GM18507 (cell line): ENCODE data around the gene OCA2.
A peak's percentile ranks its signal among the peaks of the same experiment; 100 is the strongest.

Source experiments
- DNase-seq: peaks from one replicate; pipeline ENCODE4 v3.0.0; 2011; ENCODE audit warnings: low read depth; ENCODE audit not compliant: insufficient read length; ENCODE audit errors: extremely low spot score
- FAIRE-seq: peaks from 2 replicates; lab custom pipeline; 2011; peaks lifted over from hg19 to GRCh38; lab: Jason Lieb, UNC

The OCA2 gene

GRCh38 chr15:28086175-28086703, 12.9 kb downstream of the OCA2 start:
- DNase-seq = no peak

GRCh38 chr15:28085489-28086174, 13.5 kb downstream of the OCA2 start:
- no peak for FAIRE-seq

More at GRCh38 chr15:28086175-28086703, 12.9 kb downstream of the OCA2 start:
- peak; percentile 77 for FAIRE-seq

GRCh38 chr15:28084547-28084946, 14.6 kb downstream of the OCA2 start:
- FAIRE-seq (no peak), DNase-seq (no peak)

More at GRCh38 chr15:28085489-28086174, 13.5 kb downstream of the OCA2 start:
- DNase-seq = no peak

DNA sequence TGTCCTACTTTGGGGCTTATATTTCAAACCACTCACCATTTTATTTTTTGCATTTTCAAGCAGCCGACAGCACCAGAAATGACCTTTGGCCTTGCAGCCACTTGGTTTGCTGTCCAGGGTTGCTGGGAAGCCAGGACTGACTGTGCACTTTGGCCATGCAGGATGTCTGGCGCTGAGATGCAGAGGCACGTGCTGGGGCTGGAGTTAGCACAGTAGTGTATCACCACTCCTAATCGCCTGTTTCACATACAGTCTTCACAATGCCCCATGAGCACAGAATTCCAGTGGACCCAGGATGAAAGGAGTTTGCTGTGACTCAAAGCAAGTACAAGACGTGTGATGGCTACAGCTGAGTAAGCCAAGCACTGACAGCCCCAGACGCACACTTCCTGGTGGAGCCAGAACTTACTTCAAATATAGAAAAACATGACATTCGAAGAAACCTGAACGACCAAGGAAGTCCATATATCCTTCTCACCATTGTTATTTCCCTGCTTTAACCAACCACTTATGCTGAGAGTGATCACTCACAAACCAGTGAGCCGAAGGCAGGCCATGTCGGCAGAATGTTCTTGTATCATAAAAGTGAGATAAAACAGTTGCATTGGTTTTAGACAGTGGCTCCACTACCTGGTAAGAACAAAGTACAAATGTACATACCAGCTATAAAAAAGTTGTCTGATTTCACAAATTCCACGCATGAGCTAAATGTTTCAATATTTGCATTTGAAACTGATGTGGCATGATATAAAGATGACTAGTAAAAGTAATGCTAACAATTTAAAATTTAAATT, 16.0 kb downstream of the OCA2 start:
- FAIRE-seq (no peak), DNase-seq (no peak)

GRCh38 chr15:28081594-28081993, 17.5 kb downstream of the OCA2 start:
- DNase-seq (no peak), FAIRE-seq (no peak)

DNA sequence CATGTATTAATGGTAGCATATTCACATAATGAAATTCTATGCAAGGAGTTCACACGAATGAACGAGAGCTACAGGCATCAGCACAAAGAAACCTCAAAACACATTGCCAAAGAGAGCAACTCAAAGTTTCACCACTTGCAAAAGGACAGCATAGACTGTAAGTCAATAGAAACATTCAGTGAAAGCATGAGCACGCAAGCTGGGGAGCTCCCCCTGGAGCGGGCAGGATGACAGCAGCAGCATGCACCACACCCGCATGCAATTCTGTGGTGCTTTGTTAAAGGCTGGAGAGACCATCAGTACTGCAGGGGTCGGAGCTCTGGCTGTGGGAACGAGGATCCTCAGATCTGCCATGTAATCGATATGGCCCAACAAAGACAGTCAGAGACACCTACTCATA, 18.7 kb downstream of the OCA2 start:
- DNase-seq (no peak), FAIRE-seq (no peak)

DNA sequence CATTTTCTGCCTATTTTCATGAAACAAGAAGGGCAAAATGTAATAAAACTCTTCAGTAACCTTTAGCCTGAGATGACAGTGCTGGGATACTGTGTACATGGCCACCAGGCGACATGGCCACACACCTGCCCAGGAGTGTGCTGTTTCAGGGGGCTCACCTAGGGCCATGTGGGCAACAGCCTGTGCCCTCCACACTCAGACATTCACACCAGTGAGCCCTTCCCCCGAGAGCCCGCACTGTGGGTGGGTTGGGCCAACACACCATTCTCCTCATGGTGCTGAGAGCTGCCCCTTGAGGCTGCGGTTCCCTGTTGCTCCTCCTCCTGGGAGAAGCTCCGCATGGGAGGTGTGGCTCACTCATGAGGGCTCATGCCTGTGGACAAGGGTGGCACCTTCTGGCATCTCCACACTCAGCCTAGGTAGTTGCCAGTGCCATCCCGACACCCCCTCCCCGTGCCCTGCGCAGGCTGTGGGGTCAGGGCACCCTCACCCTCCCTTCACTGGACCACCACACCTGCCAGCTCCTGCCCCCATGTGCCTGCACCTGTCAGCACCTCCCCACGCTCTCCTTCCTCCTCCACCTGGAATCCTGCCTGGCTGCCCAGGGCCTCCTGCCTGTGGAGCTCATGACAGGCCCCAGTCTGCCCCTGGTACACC, 19.7 kb downstream of the OCA2 start:
- DNase-seq = no peak
- no peak for FAIRE-seq

DNA sequence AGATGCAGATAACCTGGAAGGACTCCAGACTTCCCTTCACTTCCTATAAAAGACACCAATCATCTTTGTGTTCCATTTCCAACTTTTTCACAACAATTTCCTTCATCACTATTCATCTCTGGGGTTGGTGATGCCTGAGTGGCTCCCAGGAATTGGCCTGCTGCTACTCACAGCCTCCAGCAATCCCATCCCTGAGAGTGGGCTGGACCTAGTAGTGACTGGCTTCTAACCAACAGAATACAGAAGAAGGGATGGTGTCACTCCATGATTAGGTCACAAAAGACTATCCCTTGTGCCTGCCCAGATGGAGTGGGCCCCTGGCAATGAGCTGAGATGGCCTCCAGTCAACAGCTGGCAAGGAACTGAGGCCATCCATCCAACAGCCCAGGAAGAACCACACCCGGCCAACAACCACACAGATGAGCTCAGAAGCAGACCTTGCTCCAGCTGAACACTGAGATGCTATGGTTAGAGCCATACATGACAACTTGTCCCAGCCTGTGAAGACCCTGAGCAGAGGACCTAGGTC, 20.9 kb downstream of the OCA2 start:
- DNase-seq (no peak), FAIRE-seq (no peak)

DNA sequence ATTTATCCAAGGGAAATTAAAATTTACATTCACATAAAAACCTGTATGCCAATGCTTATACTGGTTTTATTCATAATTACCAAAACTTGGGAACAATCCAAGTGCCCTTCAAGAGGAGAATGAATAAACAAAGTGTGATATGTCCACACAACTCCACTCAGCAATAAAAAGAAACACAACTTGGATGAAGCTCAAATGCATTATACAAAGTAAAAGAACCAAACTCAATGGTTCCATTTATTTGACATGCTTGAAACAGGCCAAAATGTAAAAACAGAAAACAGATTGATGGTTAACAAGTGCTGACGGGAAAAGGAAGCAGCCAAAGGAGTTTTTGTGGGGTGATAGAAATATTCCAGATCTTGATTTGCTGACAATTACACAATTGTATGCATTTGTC, 23.5 kb downstream of the OCA2 start:
- DNase-seq (no peak), FAIRE-seq (no peak)

DNA sequence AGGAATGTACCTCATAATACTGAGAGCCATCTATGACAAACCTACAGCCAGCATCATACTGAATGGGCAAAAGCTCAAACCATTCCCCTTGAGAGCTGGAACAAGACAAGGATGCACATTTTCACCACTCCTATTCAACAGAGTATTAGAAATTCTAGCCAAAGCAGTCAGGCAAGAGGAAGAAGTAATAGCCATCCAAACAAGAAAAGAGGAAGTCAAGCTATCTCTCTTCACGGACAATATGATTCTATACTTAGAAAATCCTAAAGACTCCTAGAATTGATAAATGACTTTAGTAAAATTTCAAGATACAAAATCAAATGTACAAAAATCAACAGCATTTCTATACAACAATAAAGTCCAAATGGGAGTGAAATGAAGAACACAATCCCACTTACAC, 30.2 kb downstream of the OCA2 start:
- no peak for FAIRE-seq
- no peak for DNase-seq

DNA sequence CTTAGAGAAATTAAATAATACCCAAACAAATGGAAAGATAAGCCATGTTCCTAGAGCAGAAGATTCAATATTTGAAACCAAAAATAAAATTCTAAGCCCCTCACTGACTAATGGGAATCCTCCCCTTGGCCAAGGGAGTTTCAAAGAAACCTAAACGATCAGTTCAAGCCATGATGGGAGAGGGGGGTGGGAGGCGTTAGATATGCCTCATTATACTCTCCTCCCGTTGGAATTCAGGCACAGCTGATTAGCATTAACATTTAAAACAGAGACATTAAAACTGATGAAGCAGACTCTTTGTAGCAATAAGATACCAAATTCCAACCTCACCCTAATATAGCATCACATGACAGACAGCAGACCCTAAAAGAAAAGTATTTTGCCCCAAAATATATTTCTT, 32.9 kb downstream of the OCA2 start:
- no peak for FAIRE-seq
- DNase-seq = no peak

DNA sequence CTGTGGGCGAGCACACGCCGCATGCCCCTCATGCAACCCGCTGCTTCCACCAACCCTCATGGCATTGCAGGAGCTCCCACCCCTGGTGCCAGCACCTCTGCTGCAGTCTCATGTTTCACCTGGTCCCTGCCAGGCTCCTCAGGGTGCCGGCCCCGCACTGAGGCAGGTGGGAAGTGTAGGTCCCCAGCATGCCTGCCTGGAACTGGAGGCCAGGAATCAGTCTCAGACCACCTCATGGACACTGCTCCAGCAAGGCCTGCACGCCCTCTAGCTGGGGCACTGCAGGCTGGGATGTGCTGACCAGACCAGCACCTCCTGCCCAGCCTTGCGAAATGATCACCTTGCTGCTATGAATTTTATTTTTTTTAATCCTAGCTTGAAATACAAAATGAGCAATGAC, 39.1 kb downstream of the OCA2 start:
- DNase-seq (no peak), FAIRE-seq (no peak)

- DNase-seq = no peak
- no peak for FAIRE-seq
Measured at GRCh38 chr15:28058082-28058481, 41.0 kb downstream of the OCA2 start.

GRCh38 chr15:28051955-28052633, 47.0 kb downstream of the OCA2 start:
- no peak for FAIRE-seq
- DNase-seq = no peak

DNA sequence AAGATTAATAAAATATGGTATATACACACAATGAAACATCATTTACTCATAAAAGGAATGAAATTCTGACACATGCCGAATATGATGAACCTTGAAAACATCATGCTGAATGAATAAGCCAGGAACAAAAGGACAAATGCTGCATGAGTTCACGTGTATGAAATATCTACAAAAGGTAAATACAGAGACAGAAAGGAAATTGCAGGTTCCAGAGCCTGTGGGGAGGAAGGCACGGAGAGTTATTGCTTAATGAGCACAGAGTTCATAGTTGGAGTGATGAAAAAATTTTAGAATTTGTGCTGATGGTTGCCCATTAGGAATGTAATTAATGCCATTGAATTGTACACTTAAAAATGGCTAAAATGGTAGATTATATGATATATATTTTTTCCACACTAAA, 49.5 kb downstream of the OCA2 start:
- no peak for DNase-seq
- FAIRE-seq = no peak

- FAIRE-seq (no peak), DNase-seq (no peak)
Measured at GRCh38 chr15:28047277-28047676, 51.8 kb downstream of the OCA2 start.

GRCh38 chr15:28044121-28044672, 54.9 kb downstream of the OCA2 start:
- DNase-seq (no peak), FAIRE-seq (no peak)

GRCh38 chr15:28043691-28044091, 55.4 kb downstream of the OCA2 start:
- FAIRE-seq = no peak

GRCh38 chr15:28037969-28038590, 61.0 kb downstream of the OCA2 start:
- FAIRE-seq (no peak), DNase-seq (no peak)

More at GRCh38 chr15:28043691-28044091, 55.4 kb downstream of the OCA2 start:
- DNase-seq = no peak
